KMS-11 (cell line): ENCODE data around the gene SCG3.

Experiments
- H2AFZ ChIP-seq: fragments of 200-600 bp; sonication (generic); 2 replicates; pipeline ENCODE4 v1.6.1; 2016; ENCODE audit warnings: antibody characterized with exemption, mixed run types, low read depth
- H3K27ac ChIP-seq: fragments of 200-600 bp; sonication (generic); 2 replicates; pipeline ENCODE4 v1.6.1; 2016; ENCODE audit warnings: mild to moderate bottlenecking, mixed run types
- H3K27me3 ChIP-seq: fragments of 200-600 bp; sonication (generic); 2 replicates; pipeline ENCODE4 v1.6.1; 2017; ENCODE audit warnings: mild to moderate bottlenecking, low read depth, mixed run types, moderate library complexity; ENCODE audit not compliant: insufficient read depth
- H3K36me3 ChIP-seq: fragments of 200-600 bp; sonication (generic); 2 replicates; pipeline ENCODE4 v1.6.1; 2017; ENCODE audit warnings: mild to moderate bottlenecking, mixed run types; ENCODE audit not compliant: insufficient read depth
- H3K4me1 ChIP-seq: fragments of 200-600 bp; sonication (generic); 2 replicates; pipeline ENCODE4 v1.6.1; 2016; ENCODE audit warnings: mild to moderate bottlenecking, low read depth, mixed run types; ENCODE audit not compliant: poor library complexity, severe bottlenecking
- H3K4me2 ChIP-seq: fragments of 200-600 bp; sonication (generic); 2 replicates; pipeline ENCODE4 v1.7.0; 2016; ENCODE audit warnings: mild to moderate bottlenecking, mixed run types
- H3K4me3 ChIP-seq: fragments of 200-600 bp; sonication (generic); IDR thresholded peaks from 2 replicates; pipeline ENCODE4 v1.6.1; 2017; ENCODE audit warnings: low read depth, low read length, mixed read lengths; ENCODE audit not compliant: insufficient read depth
- H3K79me2 ChIP-seq: fragments of 200-600 bp; sonication (generic); 2 replicates; pipeline ENCODE4 v1.6.1; 2016; ENCODE audit warnings: low read depth, mixed run types; ENCODE audit not compliant: insufficient read depth
- H3K9ac ChIP-seq: fragments of 200-600 bp; sonication (generic); 2 replicates; pipeline ENCODE4 v1.6.1; 2016; ENCODE audit warnings: mild to moderate bottlenecking, mixed run types
- H4K20me1 ChIP-seq: fragments of 200-600 bp; sonication (generic); 2 replicates; pipeline ENCODE4 v1.6.1; 2016; ENCODE audit warnings: mild to moderate bottlenecking, mixed run types; ENCODE audit not compliant: insufficient read depth
- CTCF ChIP-seq: fragments of 200-600 bp; sonication (generic); conservative IDR thresholded peaks from 2 replicates; pipeline ENCODE4 v1.6.1; 2017; ENCODE audit warnings: low read depth, mild to moderate bottlenecking, antibody characterized with exemption, low read length, moderate library complexity, mixed read lengths

SCG3 gene

DNA sequence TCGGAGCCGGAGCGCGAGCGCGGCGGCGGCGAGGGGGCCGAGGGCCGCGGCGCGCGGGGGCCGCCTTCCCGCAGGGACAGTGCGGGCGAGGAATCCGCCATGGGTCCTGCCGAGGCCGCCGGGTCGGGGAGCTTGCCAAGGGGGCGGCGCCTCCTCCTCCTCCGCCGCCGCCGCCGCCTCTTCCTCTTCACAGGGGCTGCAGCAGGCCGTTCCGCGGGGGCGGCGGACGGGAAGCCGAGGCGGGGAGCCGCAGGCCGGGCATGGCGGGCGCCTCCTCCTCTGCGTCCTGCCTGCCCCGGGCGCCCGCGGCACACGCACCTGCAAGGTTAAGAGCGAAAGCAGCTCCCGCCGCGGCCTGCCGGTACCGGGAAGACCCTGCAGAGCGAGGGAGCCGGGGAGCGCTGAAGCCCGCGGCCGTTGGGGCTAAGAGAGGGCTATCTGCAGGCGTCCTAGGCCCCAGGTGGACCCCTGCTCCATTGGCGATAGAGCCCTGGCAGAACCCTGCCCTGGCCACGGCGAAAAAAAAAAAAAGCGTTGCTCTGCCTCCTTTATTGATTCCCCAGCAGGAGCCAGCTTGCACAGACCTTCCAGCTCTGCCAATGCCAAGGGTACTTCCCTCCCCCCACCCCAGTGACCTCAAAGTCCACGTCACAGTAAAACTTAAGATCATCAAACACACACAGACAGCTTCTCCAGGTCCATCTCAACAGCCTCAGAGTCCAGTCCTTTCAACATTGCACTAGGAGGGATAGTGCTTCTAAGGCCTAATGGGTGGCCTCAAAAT, 56.4 kb downstream of the SCG3 start, which contains the start of gene LYSMD2:
Gene LYSMD2, minus strand, starts transcription at position 134 of the 784 bp plus-strand sequence. Its CDS starts 33 bp downstream, at position 101.
- Histone ChIP-seq H3K4me3 (no peak within 1 kb of the TSS), H3K27ac (0 out of 2 replicates have a peak within 1 kb of the TSS, but pooled peaks have one; percentile 39), H3K79me2 (no peaks in the 10 kb centered on the region), H2AFZ (peak within 1 kb of the TSS; percentile 79), H3K4me2 (peak within 1 kb of the TSS; percentile 86), H3K36me3 (no peaks in the 10 kb centered on the region), H3K27me3 (no peaks in the 10 kb centered on the region), H3K4me1 (peaks cover 35% of the 10 kb centered on the region), H4K20me1 (no peaks in the 10 kb centered on the region), H3K9ac (peak within 1 kb of the TSS; percentile 77; the same call in 1 of the 2 replicates)
- TF ChIP-seq CTCF = no peak

- Histone ChIP-seq H4K20me1 (no peaks in the 10 kb centered on the region), H3K27me3 (no peaks in the 10 kb centered on the region), H3K9ac (peak overlapping the region; percentile 77; the same call in 1 of the 2 replicates), H3K36me3 (no peaks in the 10 kb centered on the region), H3K27ac (no peak overlapping the region), H2AFZ (no peak overlapping the region), H3K79me2 (no peaks in the 10 kb centered on the region), H3K4me3 (no peak overlapping the region), H3K4me2 (peak overlapping the region; percentile 86; the same call in 1 of the 2 replicates), H3K4me1 (peaks cover 29% of the 10 kb centered on the region)
- TF ChIP-seq CTCF = no peak
Measured at GRCh38 chr15:51738553-51738952, 57.2 kb downstream of the SCG3 start.

- no peaks in the 10 kb centered on the region for H3K27me3 ChIP-seq
- no peak for TF ChIP-seq CTCF
- H3K4me3 ChIP-seq = no peak overlapping the region
- no peaks in the 10 kb centered on the region for H3K79me2 ChIP-seq
- no peaks in the 10 kb centered on the region for H4K20me1 ChIP-seq
- no peak overlapping the region for H3K9ac ChIP-seq
- no peak overlapping the region for H3K4me2 ChIP-seq
- no peak overlapping the region for H2AFZ ChIP-seq
- H3K36me3 ChIP-seq = no peaks in the 10 kb centered on the region
- H3K27ac ChIP-seq = no peak overlapping the region
- H3K4me1 ChIP-seq = peaks cover 29% of the 10 kb centered on the region
Measured at GRCh38 chr15:51739061-51739712, 57.9 kb downstream of the SCG3 start.

GRCh38 chr15:51749307-51749706, 68.0 kb downstream of the SCG3 start:
- Histone ChIP-seq H3K27ac (no peak overlapping the region), H3K27me3 (peaks cover 6% of the 10 kb centered on the region; the same call in 1 of the 2 replicates), H3K36me3 (no peaks in the 10 kb centered on the region), H3K9ac (no peak overlapping the region), H2AFZ (no peak overlapping the region), H3K4me1 (peaks cover 12% of the 10 kb centered on the region), H3K4me3 (no peak overlapping the region), H3K4me2 (no peak overlapping the region), H4K20me1 (no peaks in the 10 kb centered on the region), H3K79me2 (no peaks in the 10 kb centered on the region)
- no peak for TF ChIP-seq CTCF
